K562 (cell line): ENCODE results near the gene MAU2. TPM values are rescaled to one million over a fixed set of nuclear protein-coding genes. Genes with fewer than 3 reads are reported as not detected.

Experiments used
- AFF1 ChIP-seq, 2 experiments: fragments of 450-650 bp; IDR thresholded peaks; 2 replicates each; pipeline ENCODE4 v1.6.1; 2018; ENCODE audit warnings: mild to moderate bottlenecking in 2 of 2, low read depth in 1 of 2; ENCODE audit not compliant: partially characterized antibody in 2 of 2
- BACH1 ChIP-seq: fragments of 200-800 bp; sonication (Bioruptor generic); IDR thresholded peaks from 2 replicates; pipeline ENCODE4 v1.6.1; 2016; ENCODE audit warnings: missing genetic modification characterization, missing compliant biosample characterization
- CREB1 ChIP-seq, 2 experiments: sonication (generic) in 1 of 2; formaldehyde crosslinking in 1 of 2; IDR thresholded peaks; 2 replicates each; pipeline versions ENCODE4 v1.6.1 to v1.8.0; 2012 to 2022; ENCODE audit warnings: inconsistent platforms in 1 of 2, mild to moderate bottlenecking in 1 of 2, missing genetic modification reagents in 1 of 2, moderate library complexity in 1 of 2
- DNMT1 ChIP-seq: fragments of 450-650 bp; IDR thresholded peaks from 2 replicates; pipeline ENCODE4 v1.6.1; 2016; ENCODE audit warnings: antibody characterized with exemption, mild to moderate bottlenecking
- EGR1 ChIP-seq: fragments of 450-650 bp; conservative IDR thresholded peaks from 2 replicates; pipeline ENCODE4 v1.6.1; 2017; ENCODE audit warnings: mild to moderate bottlenecking
- GATAD2B ChIP-seq: fragments of 450-650 bp; IDR thresholded peaks from 2 replicates; pipeline ENCODE4 v1.6.1; 2017; ENCODE audit warnings: mild to moderate bottlenecking, borderline replicate concordance
- MYBL2 ChIP-seq, 2 experiments: fragments of 450-650 bp in 1 of 2; sonication (generic) in 1 of 2; formaldehyde crosslinking in 1 of 2; IDR thresholded peaks; 2 replicates each; pipeline versions ENCODE4 v1.6.1 to v1.8.1; 2017 to 2022; ENCODE audit warnings: borderline replicate concordance in 1 of 2, inconsistent platforms in 1 of 2, low read depth in 1 of 2, mild to moderate bottlenecking in 1 of 2, missing genetic modification reagents in 1 of 2, moderate library complexity in 1 of 2
- PML ChIP-seq: IDR thresholded peaks from 2 replicates; pipeline ENCODE4 v1.6.1; 2012; ENCODE audit warnings: low read length, inconsistent platforms
- TCFL5 ChIP-seq: fragments of 250-450 bp; sonication (Bioruptor Pico); conservative IDR thresholded peaks from 2 replicates; pipeline ENCODE4 v1.6.1; 2021; ENCODE audit warnings: mild to moderate bottlenecking, moderate library complexity, matching md5 sums
- ZFX ChIP-seq: sonication (generic); formaldehyde crosslinking; IDR thresholded peaks from 2 replicates; pipeline ENCODE4 v1.8.0; 2022; ENCODE audit warnings: mild to moderate bottlenecking, missing genetic modification reagents, moderate library complexity
- ZKSCAN1 ChIP-seq: fragments of 150-350 bp; IDR thresholded peaks from 2 replicates; pipeline ENCODE4 v1.6.1; 2016; ENCODE audit warnings: low read depth, low read length
- ZNF184 ChIP-seq: sonication (generic); formaldehyde crosslinking; IDR thresholded peaks from 2 replicates; pipeline ENCODE4 v1.5.0; 2020; ENCODE audit warnings: missing genetic modification reagents
- polyA plus RNA-seq, 8 experiments: library from polyadenylated mRNA; depleted of rRNA in 4 of 8; stranded (reverse) in 5 of 8; unstranded in 3 of 8; fragments of >200 nt; fragmentation: Nextera tagmentation in 2 of 8; fragmentation: Illumina TruSeq in 1 of 8; extraction: Ambion mirVana in 2 of 8; extraction: Trizol in 1 of 8; gene quantifications; 2 replicates each; pipeline versions ENCODE4 v1.2.1 to v1.2.3, GENCODE V29; 2011 to 2014; ENCODE audit warnings: inconsistent platforms in 1 of 8, missing spikeins in 1 of 8
- total RNA-seq, 7 experiments: library from RNA; depleted of rRNA in 6 of 7; stranded (reverse); fragments of >200 nt in 6 of 7; fragmentation: Illumina TruSeq in 2 of 7; extraction: Trizol in 2 of 7; gene quantifications; 2 replicates each; pipeline versions ENCODE4 v1.2.1 to v1.2.3, GENCODE V29; 2011 to 2021; ENCODE audit warnings: low replicate concordance in 1 of 7
- TF ChIP-seq, protein P1 (sequence below): fragments of 450-650 bp; IDR thresholded peaks from 2 replicates; pipeline ENCODE4 v1.6.1; 2017; ENCODE audit warnings: antibody characterized with exemption, mild to moderate bottlenecking
- TF ChIP-seq, protein P2 (sequence below): sonication (generic); formaldehyde crosslinking; IDR thresholded peaks from 2 replicates; pipeline ENCODE4 v1.8.0; 2022; ENCODE audit warnings: mild to moderate bottlenecking, missing genetic modification reagents
- TF ChIP-seq, protein P3 (sequence below): sonication (generic); formaldehyde crosslinking; IDR thresholded peaks from 2 replicates; pipeline ENCODE4 v1.8.1; 2023; ENCODE audit warnings: mild to moderate bottlenecking, missing genetic modification reagents

The MAU2 gene
- total and polyA plus RNA-seq, 9 of the 15 experiments (the other 6 are each of a cell fraction or from before 2014, with no cell fraction given): 1.2 to 48.1 (median 19.4) TPM

DNA sequence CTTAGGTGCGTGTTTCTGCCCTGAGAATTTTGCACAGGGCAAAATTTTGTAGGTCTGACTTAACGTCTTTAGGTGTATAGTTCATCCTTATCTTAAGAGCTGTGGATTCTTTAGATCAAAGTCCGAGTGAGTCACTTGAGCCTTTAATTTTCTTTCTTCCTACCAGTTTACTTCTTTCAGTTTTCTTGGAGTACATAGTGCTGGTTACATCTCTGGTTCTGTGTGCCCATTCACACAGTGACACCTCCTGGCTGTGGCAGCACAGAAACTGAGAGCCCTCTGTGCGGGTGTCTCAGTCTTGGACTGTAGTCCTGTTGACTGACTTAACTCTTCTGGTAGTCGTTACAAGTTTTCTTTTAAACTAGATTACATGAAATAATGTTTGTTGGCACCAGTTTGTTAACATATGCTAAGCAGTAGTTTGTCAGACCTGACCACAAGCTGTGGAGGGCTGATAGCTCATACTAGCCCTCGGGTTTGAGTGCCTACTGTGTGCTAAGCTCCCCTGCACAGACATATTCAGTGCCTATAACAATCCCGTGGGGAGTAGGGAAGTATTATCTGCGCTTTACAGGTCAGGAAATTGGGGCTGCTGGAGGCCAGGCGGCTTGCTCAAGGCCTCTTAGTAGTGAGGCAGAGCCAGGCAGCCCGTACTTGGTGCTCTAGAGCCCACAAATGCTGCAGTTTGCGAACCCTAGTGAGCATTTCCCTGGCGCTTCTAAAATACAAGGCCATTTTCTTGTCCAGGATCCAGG is 86.4 kb downstream of the MAU2 start (continued):
- TF ChIP-seq AFF1 (IDR thresholded peaks at IDR 0.05; ENCODE audit: low read depth in 1 of 2, partially characterized antibody in 2 of 2) (no peak), DNMT1 (no peak), ZFX (CRISPR knock-in tag) (peak; percentile 23; the same call in 1 of the 2 replicates), ZKSCAN1 (peak; percentile 99), MYBL2 (IDR thresholded peaks at IDR 0.05; ENCODE audit: low read depth) (no peak), MYBL2 (CRISPR knock-in tag; IDR thresholded peaks at IDR 0.05; ENCODE audit: borderline replicate concordance) (no peak), ZNF184 (no peak), CREB1 (IDR thresholded peaks at IDR 0.05) (no peak), CREB1 (CRISPR knock-in tag; IDR thresholded peaks at IDR 0.05) (no peak), EGR1 (no peak), GATAD2B (no peak), TCFL5 (CRISPR knock-in tag) (no peak), BACH1 (tag) (no peak), PML (no peak)
- TF ChIP-seq, protein P1, sequence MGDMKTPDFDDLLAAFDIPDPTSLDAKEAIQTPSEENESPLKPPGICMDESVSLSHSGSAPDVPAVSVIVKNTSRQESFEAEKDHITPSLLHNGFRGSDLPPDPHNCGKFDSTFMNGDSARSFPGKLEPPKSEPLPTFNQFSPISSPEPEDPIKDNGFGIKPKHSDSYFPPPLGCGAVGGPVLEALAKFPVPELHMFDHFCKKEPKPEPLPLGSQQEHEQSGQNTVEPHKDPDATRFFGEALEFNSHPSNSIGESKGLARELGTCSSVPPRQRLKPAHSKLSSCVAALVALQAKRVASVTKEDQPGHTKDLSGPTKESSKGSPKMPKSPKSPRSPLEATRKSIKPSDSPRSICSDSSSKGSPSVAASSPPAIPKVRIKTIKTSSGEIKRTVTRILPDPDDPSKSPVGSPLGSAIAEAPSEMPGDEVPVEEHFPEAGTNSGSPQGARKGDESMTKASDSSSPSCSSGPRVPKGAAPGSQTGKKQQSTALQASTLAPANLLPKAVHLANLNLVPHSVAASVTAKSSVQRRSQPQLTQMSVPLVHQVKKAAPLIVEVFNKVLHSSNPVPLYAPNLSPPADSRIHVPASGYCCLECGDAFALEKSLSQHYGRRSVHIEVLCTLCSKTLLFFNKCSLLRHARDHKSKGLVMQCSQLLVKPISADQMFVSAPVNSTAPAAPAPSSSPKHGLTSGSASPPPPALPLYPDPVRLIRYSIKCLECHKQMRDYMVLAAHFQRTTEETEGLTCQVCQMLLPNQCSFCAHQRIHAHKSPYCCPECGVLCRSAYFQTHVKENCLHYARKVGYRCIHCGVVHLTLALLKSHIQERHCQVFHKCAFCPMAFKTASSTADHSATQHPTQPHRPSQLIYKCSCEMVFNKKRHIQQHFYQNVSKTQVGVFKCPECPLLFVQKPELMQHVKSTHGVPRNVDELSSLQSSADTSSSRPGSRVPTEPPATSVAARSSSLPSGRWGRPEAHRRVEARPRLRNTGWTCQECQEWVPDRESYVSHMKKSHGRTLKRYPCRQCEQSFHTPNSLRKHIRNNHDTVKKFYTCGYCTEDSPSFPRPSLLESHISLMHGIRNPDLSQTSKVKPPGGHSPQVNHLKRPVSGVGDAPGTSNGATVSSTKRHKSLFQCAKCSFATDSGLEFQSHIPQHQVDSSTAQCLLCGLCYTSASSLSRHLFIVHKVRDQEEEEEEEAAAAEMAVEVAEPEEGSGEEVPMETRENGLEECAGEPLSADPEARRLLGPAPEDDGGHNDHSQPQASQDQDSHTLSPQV: 0 out of 2 replicates have a peak, but pooled peaks have one; percentile 25
- TF ChIP-seq, protein P2, sequence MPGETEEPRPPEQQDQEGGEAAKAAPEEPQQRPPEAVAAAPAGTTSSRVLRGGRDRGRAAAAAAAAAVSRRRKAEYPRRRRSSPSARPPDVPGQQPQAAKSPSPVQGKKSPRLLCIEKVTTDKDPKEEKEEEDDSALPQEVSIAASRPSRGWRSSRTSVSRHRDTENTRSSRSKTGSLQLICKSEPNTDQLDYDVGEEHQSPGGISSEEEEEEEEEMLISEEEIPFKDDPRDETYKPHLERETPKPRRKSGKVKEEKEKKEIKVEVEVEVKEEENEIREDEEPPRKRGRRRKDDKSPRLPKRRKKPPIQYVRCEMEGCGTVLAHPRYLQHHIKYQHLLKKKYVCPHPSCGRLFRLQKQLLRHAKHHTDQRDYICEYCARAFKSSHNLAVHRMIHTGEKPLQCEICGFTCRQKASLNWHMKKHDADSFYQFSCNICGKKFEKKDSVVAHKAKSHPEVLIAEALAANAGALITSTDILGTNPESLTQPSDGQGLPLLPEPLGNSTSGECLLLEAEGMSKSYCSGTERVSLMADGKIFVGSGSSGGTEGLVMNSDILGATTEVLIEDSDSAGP (CRISPR knock-in tag): no peak
- TF ChIP-seq, protein P3, sequence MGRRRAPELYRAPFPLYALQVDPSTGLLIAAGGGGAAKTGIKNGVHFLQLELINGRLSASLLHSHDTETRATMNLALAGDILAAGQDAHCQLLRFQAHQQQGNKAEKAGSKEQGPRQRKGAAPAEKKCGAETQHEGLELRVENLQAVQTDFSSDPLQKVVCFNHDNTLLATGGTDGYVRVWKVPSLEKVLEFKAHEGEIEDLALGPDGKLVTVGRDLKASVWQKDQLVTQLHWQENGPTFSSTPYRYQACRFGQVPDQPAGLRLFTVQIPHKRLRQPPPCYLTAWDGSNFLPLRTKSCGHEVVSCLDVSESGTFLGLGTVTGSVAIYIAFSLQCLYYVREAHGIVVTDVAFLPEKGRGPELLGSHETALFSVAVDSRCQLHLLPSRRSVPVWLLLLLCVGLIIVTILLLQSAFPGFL (CRISPR knock-in tag): 0 out of 2 replicates have a peak, but pooled peaks have one; percentile 49
